ENCODE measurements around the gene HPCA.
"Not testable (repeated sequence)": the region's sequence is repeated elsewhere in the genome, so short reads cannot be mapped to it uniquely, and the experiment has no call there.

HPCA gene

DNA sequence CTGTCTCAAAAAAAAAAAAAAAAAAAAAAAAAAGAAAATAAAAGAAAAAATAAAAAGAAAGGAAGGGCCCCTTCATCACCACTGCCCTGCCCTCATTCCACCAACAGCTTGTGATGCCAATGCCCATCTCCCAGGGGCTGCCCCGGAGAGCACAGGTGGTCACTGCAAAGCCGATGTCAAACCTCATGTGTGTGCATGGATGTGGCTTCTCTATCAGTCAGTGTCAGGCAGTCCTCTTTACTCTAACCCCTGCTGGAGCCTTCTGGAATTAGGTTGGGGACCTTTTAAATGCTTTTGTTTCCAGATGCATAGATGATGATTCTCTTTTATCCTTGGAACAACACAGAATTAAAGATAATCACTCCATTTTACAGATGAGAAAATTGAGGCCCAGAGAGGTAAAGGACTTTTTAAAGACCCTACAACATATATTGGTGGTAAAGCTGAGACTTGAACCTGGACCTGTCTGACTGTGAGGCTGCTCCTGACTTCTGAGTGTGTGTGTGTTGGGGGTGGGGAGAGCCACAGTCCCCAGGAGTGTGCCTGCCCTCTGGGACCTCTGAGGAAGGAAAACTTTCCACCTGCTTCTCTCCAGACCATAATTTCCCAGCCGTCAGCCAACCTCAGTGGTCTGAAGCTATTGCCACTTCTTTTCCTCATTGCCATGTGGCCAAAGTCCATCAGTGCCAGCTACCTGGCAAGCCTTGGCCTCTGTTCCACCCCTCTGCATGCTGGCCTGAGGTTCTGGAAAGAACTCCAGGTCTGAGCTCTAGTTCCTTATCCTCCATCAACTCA lies 17.9 kb downstream of the HPCA start:
- DNase-seq: no peak

DNA sequence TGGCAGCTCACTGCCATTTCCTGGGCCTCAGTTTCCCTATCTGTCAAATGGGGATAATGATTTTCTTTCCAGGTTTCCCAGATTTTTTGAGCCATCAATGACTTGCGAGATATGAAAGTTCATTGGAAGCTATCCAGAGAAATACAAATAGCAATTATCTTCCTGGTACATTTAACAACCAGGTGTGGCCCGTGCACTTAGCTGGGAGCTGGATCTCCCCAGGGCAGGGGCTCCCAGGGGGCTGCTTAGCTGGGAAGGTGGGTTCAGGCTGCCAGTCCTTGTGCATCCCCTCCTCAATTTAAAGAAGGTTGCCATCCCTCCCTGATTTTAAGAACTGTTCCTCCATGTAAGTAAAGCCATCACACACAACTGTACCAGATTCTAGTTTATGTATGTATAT lies 18.5 kb downstream of the HPCA start:
- no peak for DNase-seq

DNA sequence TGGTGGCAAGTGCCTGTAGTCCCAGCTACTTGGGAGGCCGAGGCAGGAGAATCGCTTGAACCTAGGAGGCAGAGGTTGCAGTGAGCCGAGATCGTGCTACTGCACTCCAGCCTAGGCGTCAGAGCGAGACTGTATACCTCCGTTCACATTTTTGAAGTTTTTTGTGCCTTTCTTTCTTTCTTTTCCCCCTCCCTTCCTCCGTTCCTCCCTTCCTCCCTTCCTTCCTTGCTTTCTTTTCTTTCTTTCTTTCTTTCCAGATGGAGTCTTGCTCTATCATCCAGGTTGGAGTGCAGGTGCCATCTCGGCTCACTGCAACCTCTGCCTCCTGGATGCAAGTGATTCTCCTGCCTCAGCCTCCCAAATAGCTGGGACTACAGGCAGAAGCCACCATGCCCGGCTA lies 19.3 kb downstream of the HPCA start:
- DNase-seq: not testable (repeated sequence)

DNA sequence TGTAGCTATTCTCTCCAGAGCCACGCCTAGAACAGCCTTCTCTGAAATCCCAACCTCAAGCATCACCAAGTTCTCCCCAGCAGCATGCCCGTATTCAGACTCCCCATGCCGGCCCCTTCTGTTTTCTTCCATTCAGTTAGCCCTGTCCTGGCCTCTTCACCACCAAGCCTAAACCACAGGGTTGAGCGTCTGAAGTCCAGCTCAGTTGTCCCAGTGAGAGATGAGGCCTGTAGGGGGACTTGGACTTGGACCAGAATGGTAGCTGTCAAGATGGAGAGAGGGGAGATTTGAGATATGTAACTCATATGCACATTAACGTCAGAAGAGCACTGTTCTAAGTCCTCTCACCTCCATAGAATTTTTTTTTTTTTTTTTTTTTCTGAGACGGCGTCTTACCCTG lies 20.4 kb downstream of the HPCA start:
- DNase-seq: no peak

DNA sequence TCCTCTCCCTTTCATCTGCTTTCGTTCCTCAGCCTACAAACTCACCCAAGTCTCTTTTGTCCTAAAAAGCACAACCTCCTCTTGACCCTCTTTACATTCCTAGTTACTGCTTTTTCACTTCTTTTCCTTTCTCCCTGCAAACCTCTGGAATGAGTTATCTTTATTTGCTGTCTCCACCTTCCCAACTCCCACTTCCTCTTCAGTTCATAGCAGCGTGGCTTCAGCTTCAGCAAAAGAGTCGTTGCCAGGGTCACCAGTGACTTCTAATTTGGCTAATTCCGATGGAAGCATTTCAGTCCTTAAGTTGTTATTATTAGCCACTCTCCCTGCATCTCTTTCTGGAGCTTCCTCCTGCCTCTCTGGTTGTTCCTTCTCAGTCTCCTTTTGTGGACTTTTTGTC lies 21.1 kb downstream of the HPCA start:
- no peak for DNase-seq

DNA sequence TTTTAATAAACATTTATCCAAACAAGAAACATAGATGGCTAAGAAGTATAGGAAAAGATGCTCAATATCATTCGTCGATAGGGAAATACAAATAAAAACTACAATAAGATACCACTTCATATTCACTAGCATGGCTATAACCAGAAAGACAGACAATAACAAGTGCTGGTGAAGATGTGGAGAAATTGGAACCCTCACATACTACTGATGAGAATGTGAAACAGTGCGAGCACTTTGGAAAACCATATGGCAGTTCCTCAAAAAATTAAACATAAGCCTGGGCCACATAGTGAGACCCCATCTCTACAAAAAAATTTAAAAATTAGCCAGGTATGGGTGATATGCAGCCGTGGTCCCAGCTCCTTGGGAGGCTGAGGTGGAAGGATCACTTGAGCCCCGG lies 24.0 kb downstream of the HPCA start:
- no peak for DNase-seq

DNA sequence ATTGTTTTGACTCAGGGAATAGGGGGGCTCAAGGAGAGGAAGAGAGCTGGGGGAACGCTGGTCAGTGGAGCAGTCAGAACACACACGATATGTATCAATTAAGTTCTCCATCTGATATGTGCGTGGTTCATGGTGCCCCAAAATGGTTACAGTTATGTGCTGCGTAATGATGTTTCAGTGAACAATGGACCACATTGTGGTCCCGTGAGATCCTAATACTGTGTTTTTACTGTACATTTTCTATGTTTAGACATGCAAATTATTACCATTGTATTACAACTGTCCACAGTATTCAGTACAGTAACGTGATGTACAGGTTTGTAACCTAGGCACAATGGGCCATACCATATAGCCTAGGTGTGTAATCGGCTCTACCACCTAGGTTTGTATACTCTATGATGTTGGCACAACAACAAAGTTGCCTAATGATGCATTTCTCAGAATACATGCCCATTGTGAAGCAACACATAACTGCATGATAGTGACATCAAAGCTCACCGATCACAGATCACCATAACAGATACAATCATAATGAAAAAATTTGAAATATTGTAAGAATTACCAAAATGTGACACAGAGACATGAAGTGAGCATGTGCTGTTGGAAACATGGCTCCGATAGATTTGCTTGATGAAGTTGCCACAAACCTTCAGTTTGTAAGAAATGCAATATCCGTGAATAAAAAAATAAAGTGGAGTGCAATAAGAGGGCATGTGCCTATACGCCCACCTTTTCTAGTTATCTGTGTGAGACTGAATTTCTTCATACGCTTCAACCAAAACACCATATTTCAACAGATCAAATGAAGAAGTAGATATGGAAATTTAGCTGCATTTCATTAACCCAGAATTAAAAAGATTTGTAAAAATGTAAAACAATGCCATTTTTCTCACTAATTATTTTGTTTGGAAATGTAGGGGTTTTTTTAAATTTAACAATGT lies 29.7 kb downstream of the HPCA start:
- no peak for DNase-seq

DNA sequence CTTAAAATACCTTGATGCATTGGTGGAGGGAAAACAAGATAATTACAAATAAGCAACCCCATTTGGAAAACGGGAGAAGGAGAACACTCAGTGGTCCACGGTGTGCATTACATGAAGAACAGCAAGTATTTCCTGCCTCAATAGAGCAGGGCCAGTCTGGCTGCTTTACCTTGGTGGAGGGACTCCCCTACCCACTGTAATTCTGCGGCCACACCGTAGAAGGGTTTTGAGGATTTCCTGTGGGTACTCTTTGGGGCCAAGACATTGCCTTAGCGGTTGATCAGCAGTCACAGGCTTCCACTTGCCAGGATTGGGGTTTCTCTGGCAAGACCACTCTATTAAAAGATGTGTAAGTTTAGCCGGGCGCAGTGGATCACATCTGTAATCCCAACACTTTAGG lies 31.2 kb downstream of the HPCA start:
- DNase-seq: no peak

DNA sequence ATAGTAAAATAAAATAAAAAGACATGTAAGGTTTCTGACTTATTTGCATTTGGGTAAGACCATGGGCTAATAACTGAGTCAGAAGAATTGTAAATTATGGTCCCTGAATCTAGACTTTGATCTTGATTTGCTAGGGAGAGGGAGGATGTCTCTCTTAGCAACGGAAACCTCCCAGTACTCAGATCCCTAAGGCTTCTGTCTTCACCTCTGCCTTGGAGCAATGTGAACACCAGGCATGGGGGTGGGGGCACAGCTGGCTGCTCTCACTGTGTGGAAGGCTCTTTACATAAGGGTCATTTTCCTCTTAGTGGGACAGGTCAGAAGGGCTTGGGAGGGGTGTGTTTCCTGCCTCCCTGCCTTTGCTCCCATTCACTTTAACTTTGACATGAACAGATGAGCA lies 31.9 kb downstream of the HPCA start:
- DNase-seq: no peak

DNA sequence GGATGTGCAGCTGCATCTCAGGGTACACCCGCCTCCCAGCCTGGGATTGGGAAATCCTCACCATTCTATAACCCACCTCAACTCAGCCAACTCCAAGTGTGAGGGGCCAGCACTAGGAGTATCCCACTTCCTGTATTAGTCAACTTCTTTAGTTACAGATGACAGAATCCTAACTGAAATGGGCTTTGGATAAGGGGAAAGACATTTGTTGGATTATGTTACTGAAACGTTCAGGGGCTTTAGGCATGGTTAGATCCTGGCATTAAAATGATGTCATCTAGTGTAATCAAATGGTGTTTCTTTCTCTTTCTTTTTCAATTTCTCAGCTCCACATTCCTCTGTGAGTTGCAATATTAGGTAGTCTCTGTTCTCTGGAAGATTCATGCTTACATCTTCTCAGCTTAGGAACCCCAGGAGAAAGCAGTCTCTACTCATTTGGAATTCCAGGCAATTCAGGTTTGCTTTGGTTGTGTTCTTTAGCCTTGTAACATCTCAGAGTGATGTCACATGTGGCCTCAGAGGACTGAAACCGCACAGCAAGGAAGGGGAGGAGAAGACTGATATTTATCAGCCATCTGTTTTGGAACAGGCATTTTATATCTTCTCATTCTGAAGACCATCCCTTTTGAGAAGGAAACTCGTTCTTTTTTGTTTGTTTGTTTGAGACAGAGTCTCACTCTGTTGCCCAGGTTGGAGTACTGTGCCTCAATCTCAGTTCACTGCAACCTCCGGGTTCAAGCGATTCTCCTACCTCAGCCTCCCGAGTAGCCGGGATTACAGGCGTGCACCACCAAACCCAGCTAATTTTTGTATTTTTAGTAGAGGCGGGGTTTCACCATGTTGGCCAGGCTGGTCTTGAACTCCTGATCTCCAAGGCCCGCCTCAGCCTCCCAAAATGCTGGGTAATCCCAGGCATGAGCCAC lies 33.8 kb downstream of the HPCA start:
- peak; percentile 68 for DNase-seq

DNA sequence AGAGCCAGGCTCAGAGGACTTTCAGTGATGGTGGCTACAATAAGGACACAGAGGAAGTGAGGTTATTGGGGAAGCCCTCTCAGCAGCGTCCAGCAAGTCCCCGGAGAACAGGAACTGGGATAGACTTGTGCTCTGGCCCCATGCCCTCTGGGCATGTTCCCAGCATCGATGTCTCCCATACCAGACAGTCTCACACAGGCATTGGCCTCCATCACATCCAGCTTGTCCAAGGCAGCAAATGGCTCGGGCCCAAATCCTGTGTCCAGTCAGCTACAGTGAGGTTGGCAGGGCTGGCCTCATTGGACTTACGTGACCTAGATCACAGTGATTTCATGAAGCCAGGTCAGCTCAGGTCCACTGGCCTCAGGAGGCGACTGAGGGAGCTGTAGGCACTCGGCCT lies 34.5 kb downstream of the HPCA start:
- DNase-seq: no peak

DNA sequence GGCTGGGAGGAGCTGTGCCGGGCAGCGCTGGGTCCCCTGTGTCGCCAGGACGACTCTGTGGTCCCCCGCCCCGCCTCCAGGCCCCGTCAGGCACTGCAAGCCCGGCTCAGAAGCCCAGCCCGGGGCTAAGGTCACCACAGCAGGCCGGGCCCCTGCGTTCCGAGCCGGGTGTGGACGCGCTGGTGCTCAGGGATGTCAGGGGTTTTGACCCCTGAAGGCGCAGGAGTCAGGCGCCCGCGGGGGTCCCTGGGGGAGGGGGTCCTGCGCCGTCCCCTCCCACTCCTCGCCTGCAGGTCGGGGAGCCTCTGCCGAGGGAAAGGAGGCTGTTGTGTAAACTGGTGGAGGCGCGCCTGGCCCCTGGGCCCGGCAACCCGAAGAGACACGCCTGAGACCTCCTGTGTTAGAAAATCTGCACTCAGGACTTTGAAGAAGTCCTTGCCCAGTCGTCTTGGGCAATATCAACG lies 38.6 kb downstream of the HPCA start:
- no peak for DNase-seq

DNA sequence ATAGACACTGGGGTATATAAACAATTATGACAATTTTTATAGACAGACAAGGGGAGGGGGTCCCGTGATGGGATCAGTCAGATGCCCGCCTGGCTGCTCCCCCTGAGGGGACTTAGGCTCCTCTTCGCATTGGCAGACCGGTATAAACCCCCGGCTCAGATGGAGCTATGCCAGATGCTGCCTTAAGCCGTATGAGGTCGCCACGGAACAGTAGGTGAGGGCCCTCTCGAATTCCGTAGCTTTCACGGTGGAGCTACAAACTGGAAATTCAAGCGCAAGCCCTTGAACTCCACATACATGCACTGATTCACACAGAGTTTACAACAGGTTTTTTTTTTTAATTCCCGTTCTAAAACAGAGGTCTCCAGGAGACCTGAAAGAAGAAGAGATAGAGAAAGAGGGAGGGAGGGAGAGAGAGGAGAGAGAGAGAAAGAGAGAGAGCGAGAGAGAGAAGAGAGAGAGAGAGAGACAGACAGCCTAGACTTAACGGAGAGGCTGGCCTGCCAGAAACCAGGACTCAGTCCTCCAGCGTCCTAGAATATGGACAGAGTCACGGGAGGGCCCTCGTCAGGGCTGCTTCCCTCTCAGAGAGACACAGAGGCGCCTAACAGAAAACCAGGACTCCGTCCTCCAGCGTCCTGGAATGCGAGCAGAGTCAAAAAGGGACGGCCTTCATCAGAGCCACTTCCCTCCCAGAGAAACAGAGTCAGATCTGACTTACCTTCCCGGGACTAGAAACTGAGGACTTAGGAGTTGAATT lies 39.3 kb downstream of the HPCA start:
- DNase-seq: no peak

DNA sequence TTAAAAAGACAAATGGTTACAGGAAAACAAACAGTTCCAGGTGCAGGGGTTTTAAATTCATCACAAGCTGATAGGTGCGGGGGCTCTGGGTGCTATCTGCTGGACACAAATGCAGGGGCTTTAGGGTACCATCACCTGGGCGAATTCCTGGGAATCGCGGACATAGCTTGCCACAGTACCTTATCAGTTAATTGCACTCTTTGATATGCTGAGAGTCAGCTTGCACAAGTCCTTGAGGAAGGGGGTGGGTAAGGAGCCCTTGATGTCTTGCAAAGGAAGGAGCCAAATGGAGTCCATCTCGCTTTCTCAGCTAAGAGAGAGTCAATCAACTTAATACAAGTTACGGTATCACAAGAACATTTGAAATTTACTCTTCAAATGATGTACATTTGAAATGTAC lies 40.3 kb downstream of the HPCA start:
- DNase-seq: no peak

DNA sequence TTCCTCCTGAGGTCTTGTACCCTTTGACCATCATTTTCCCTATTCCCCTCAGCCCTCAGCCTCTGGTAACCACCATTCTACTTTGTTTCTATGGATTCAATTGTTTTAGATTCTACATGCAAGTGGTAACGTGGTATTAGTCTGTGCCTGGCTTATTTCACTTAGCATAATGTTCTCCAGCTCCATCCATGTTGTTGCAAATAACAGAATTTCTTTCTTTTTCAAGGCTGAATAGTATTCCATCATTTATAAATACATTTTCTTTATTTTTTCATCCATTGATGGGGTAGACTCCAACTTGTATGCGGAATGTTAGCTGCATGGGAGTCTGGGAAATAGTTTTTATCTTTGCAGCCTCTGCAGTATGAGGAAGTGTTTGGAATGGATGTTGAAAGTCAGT lies 41.1 kb downstream of the HPCA start:
- no peak for DNase-seq

DNA sequence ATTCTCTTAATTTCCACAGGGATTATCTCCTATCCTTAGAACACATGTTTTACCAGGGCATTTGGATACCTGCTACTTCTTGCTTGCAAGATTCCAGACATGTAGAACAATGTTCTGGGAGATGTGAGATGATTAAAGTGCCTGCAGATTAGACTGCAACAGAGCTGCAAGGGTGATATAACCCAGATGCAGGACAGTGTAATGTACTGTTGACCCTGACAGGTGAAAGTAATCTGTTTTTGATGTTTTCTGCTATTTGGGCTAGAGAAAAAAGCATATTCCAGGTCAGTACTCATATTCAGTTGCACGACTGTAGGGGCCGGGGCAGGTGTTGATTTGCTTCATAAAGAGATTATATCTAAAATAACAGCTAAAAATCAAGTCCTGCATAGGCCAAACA lies 42.0 kb downstream of the HPCA start:
- DNase-seq: no peak

DNA sequence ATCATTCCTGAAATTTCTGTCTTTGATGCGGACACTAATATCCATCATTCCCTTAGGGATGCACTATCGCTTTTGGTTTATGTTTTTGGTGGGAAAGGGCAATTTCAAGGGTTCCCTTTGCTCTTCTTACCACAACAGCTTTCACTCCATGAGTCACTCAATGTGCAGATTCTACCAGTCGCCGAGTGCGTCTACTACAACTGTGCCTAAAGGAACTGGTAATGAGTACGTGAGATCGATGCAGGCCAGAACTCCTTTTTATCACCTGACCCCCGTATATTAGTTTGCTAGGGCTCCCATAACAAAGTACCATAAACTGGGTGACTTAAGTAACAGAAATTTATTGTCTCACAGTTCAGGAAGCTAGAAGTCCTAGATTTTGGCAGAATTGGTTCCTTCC lies 42.4 kb downstream of the HPCA start:
- DNase-seq: no peak

DNA sequence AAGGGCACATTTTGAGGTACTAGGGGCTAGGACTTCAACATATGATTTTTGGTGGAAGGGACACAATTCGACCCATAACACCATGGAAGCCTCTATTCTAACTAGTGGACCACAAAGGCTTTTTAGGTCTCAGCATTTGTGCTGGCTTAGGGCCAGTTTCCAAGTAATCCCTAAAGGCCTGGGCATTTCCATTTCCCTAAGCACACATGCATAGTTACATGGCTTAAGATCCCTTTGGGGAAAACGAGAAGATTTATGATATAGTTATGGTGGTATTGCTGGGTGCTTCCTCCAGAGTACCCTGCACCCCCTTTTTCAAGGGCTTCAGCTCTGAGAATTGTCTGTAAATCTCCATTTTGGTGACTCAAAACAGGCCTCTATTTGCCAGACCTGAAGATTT lies 43.1 kb downstream of the HPCA start:
- DNase-seq: no peak

DNA sequence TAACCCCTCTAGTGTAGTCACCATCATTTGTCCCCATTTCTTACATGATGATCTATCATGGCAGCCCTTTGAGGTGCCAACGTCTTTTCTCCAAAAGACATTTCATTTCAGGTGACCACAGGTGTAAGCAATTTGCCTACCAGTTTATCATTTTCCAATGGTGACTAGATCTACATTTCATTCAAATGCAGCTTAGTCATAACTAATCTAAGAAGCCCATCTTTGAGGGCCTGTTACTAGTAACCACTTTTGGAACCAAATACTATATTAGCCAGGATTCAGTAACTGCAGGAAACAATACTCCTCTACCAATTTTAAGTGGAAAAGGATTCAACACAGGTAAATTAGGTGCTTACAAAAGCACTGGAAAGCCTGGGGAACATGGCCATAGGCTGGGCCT lies 45.5 kb downstream of the HPCA start:
- DNase-seq: no peak

DNA sequence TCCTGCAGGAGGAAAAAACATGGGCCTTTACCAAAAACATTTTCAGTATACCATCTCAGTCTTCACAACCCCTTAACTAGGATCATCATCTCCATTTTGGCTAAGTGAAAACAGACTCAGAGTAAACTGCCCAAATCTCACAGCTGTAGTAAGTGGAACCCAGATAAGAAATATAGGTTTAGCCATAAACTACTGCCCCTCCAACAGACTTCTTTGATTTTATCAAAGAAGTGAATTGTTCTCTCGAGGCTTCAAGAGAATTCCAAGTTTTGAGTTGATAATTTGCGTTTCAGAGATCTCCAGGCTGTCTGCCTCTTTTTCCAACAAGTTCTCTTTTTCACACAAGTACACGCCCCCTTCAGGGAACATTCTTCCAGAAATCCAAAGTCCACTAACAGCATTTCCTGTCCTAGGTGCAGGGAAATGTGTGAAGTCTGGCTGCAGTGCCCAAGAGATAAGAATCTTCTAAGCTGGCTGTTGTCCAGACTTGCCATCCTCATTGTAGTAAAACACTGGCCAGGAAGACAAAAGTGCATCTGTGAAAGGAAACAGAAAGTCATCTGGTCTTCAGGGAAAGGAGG lies 47.5 kb downstream of the HPCA start:
- DNase-seq: peak; percentile 6

DNA sequence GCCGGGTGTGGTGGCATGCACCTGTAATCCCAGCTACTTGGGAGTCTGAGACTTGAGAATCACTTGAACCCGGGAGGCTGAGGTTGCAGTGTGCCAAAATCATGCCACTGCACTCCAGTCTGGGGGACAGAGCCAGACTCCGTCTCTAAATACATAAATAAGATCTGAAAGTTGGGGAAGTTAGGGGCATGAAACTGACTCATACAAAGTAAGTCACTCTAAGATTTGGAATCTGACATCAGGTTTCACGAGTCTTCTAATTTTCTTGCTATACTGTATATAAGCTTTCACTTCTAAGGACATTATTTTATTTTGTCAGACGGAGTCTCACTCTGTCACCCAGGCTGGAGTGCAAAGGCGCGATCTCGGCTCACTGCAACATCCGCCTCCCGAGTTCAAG lies 48.2 kb downstream of the HPCA start:
- DNase-seq: no peak

DNA sequence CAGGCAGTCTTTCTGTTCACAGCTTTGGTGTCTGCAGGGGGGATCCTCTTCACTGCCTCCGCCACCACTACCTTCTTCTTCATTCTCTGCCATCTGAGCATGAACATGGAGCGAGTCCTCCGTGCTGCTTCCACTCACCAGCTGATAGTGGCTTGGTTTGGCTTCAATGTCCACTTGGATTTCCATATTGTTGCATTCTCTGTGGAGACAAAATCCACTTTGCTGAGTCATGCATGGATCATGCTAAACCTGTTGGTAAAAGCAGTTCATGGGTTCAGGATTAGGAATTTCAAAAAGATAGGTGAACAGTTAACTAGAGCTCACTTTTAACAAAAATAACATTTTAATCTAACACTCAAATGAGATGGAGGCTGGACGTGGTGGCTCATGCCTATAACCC lies 50.8 kb downstream of the HPCA start:
- DNase-seq: no peak

All from kidney glomerular epithelial cell (primary cell).